Erythroblast (primary cell): ENCODE results near the gene ANTXR1.
"Not testable (repeated sequence)": the region's sequence is repeated elsewhere in the genome, so short reads cannot be mapped to it uniquely, and the experiment has no call there.

ENCODE experiments used
- DNase-seq, 2 experiments: peaks; one replicate each; lab custom pipeline; 2025; lab: John Stamatoyannopoulos, UW
- GATA1 ChIP-seq: IDR thresholded peaks from 2 replicates; pipeline ENCODE4 v1.6.1; 2011; ENCODE audit warnings: low read depth, mild to moderate bottlenecking, control low read depth, low read length, moderate library complexity
- POLR2A ChIP-seq: IDR thresholded peaks from 2 replicates; pipeline ENCODE4 v1.6.1; 2011; ENCODE audit warnings: mild to moderate bottlenecking, low read length

The ANTXR1 gene

GRCh38 chr2:69221960-69222751 lies 209.2 kb downstream of the ANTXR1 start:
- DNase-seq = no peak
- no peak for TF ChIP-seq POLR2A
- TF ChIP-seq GATA1 = no peak

GRCh38 chr2:69222953-69223658 lies 210.1 kb downstream of the ANTXR1 start:
- TF ChIP-seq GATA1 = no peak
- TF ChIP-seq POLR2A = no peak
- no peak for DNase-seq

- DNase-seq = no peak
- no peak for TF ChIP-seq GATA1
- no peak for TF ChIP-seq POLR2A
These were observed 211.0 kb downstream of the ANTXR1 start for GRCh38 chr2:69223759-69224511.

GRCh38 chr2:69224512-69224837 lies 211.5 kb downstream of the ANTXR1 start:
- no peak for TF ChIP-seq POLR2A
- TF ChIP-seq GATA1 = no peak
- no peak for DNase-seq

GRCh38 chr2:69225933-69226332 lies 213.0 kb downstream of the ANTXR1 start:
- TF ChIP-seq POLR2A (no peak), GATA1 (no peak)
- DNase-seq = no peak

GRCh38 chr2:69226903-69227302 lies 213.9 kb downstream of the ANTXR1 start:
- TF ChIP-seq POLR2A (no peak), GATA1 (no peak)
- no peak for DNase-seq

GRCh38 chr2:69227716-69228115 lies 214.7 kb downstream of the ANTXR1 start:
- no peak for DNase-seq
- TF ChIP-seq GATA1 = no peak
- no peak for TF ChIP-seq POLR2A

GRCh38 chr2:69230946-69231345 lies 218.0 kb downstream of the ANTXR1 start:
- DNase-seq = not testable (repeated sequence)

- TF ChIP-seq POLR2A (no peak), GATA1 (no peak)
- DNase-seq = no peak
These were observed 218.8 kb downstream of the ANTXR1 start for GRCh38 chr2:69231612-69232277.

- not testable (repeated sequence) for DNase-seq
These were observed 222.9 kb downstream of the ANTXR1 start for GRCh38 chr2:69235835-69236234.

GRCh38 chr2:69237070-69237670 lies 224.2 kb downstream of the ANTXR1 start:
- DNase-seq = no peak
- TF ChIP-seq GATA1 = no peak

- DNase-seq = no peak
- TF ChIP-seq GATA1 (no peak), POLR2A (no peak)
These were observed 225.6 kb downstream of the ANTXR1 start for GRCh38 chr2:69238449-69239031.

- DNase-seq = no peak
- no peak for TF ChIP-seq GATA1
- no peak for TF ChIP-seq POLR2A
These were observed 228.1 kb downstream of the ANTXR1 start for GRCh38 chr2:69241093-69241492.
